ENCODE data around the gene GBF1. TPM values are rescaled to one million over a fixed set of nuclear protein-coding genes. Genes with fewer than 3 reads are reported as not detected.

The GBF1 gene
- total and polyA plus RNA-seq, 2 of the 13 experiments (the other 11 are each of a cell fraction or from before 2014, with no cell fraction given) = 17.1 to 21.9 TPM

GRCh38 chr10:102245082-102245931, at the start of gene GBF1 (continued):
- TF ChIP-seq ZNF18 (CRISPR knock-in tag; IDR thresholded peaks at IDR 0.05; ENCODE audit: insufficient replicate concordance) (peak; percentile 58), SMAD1 (CRISPR knock-in tag; IDR thresholded peaks at IDR 0.05; ENCODE audit: borderline replicate concordance, low read depth) (0 out of 2 replicates have a peak, but pooled peaks have one; percentile 20), NFE2L1 (CRISPR knock-in tag; IDR thresholded peaks at IDR 0.05; ENCODE audit: borderline replicate concordance) (0 out of 2 replicates have a peak, but pooled peaks have one; percentile 18), ZXDC (CRISPR knock-in tag; IDR thresholded peaks at IDR 0.05) (peak; percentile 90), POGK (CRISPR knock-in tag; conservative IDR thresholded peaks at IDR 0.05) (0 out of 2 replicates have a peak, but pooled peaks have one; percentile 26), ZNF709 (CRISPR knock-in tag; IDR thresholded peaks at IDR 0.05) (no peak), ZNF556 (CRISPR knock-in tag; IDR thresholded peaks at IDR 0.05; ENCODE audit: borderline replicate concordance) (no peak), ZNF646 (CRISPR knock-in tag; IDR thresholded peaks at IDR 0.05) (no peak), MXD4 (CRISPR knock-in tag; IDR thresholded peaks at IDR 0.05) (peak; percentile 63), SP5 (CRISPR knock-in tag; IDR thresholded peaks at IDR 0.05; ENCODE audit: borderline replicate concordance, low read depth) (0 out of 2 replicates have a peak, but pooled peaks have one; percentile 39), JUND (CRISPR knock-in tag; IDR thresholded peaks at IDR 0.05) (peak; percentile 51; the same call in 1 of the 2 replicates), ZNF441 (CRISPR knock-in tag; IDR thresholded peaks at IDR 0.05; ENCODE audit: borderline replicate concordance) (peak; percentile 56; the same call in 1 of the 2 replicates), NFKB2 (CRISPR knock-in tag; IDR thresholded peaks at IDR 0.05; ENCODE audit: borderline replicate concordance) (peak; percentile 92; the same call in 1 of the 2 replicates), HHEX (CRISPR knock-in tag; IDR thresholded peaks at IDR 0.05) (no peak)
